ENCODE data around the gene PARP4.

Gene PARP4

GRCh38 chr13:24539500-24540165, 27.1 kb upstream of the PARP4 start:
- DNase-seq (ENCODE audit: low read depth) = no peak
- no peak overlapping the region for H3K4me3 ChIP-seq (ENCODE audit: low read length)
- TF ChIP-seq CTCF (conservative IDR thresholded peaks at IDR 0.05; ENCODE audit: low read length) = no peak

- TF ChIP-seq CTCF (conservative IDR thresholded peaks at IDR 0.05; ENCODE audit: low read length) = no peak
- DNase-seq (ENCODE audit: low read depth) = no peak
- H3K4me3 ChIP-seq (ENCODE audit: low read length) = no peak overlapping the region
Observed at GRCh38 chr13:24529478-24529877, 16.9 kb upstream of the PARP4 start.

GRCh38 chr13:24528816-24529398, 16.3 kb upstream of the PARP4 start:
- no peak for DNase-seq (ENCODE audit: low read depth)
- no peak for TF ChIP-seq CTCF (conservative IDR thresholded peaks at IDR 0.05; ENCODE audit: low read length)
- H3K4me3 ChIP-seq (ENCODE audit: low read length) = no peak overlapping the region

GRCh38 chr13:24527266-24527775, 14.7 kb upstream of the PARP4 start:
- DNase-seq (ENCODE audit: low read depth) = no peak
- TF ChIP-seq CTCF (conservative IDR thresholded peaks at IDR 0.05; ENCODE audit: low read length) = no peak

GRCh38 chr13:24520733-24521132, 8.2 kb upstream of the PARP4 start:
- no peak for TF ChIP-seq CTCF (conservative IDR thresholded peaks at IDR 0.05; ENCODE audit: low read length)
- H3K4me3 ChIP-seq (ENCODE audit: low read length) = no peak overlapping the region
- DNase-seq (ENCODE audit: low read depth) = no peak

More at GRCh38 chr13:24527266-24527775, 14.7 kb upstream of the PARP4 start:
- H3K4me3 ChIP-seq (ENCODE audit: low read length) = no peak overlapping the region

GRCh38 chr13:24516919-24517318, 4.3 kb upstream of the PARP4 start:
- no peak for DNase-seq (ENCODE audit: low read depth)
- no peak overlapping the region for H3K4me3 ChIP-seq (ENCODE audit: low read length)
- no peak for TF ChIP-seq CTCF (conservative IDR thresholded peaks at IDR 0.05; ENCODE audit: low read length)

GRCh38 chr13:24512908-24513213, 283 bp upstream of the PARP4 start:
- no peak for TF ChIP-seq CTCF (conservative IDR thresholded peaks at IDR 0.05; ENCODE audit: low read length)
- peak overlapping the region; percentile 93 for H3K4me3 ChIP-seq (ENCODE audit: low read length)
- no peak for DNase-seq (ENCODE audit: low read depth)

Measured in AG10803 (cell line).